Astrocyte of the cerebellum (primary cell): Measurements from ENCODE around the gene MAST3.

Source experiments
- DNase-seq: peaks from one replicate; pipeline ENCODE4 v3.0.0-alpha.2; 2011; ENCODE audit warnings: low read depth
- H3K4me3 ChIP-seq: 2 replicates; pipeline ENCODE4 v1.5.1; 2011; ENCODE audit warnings: mild to moderate bottlenecking, low read depth, low read length, moderate library complexity
- in situ Hi-C: cut with HindIII; loops from 2 replicates; pipeline ENCODE4 v1.10.0; 2017; ENCODE audit warnings: low sequenced_read_pairs
- TF ChIP-seq, protein P1 (sequence below): IDR thresholded peaks from 2 replicates; pipeline ENCODE4 v1.5.1; 2012; ENCODE audit warnings: low read length, low read depth, moderate library complexity, mild to moderate bottlenecking; ENCODE audit errors: missing control alignments

The MAST3 gene

GRCh38 chr19:18065173-18065495, 32.4 kb upstream of the MAST3 start:
- no peak overlapping the region for H3K4me3 ChIP-seq
- TF ChIP-seq, protein P1, sequence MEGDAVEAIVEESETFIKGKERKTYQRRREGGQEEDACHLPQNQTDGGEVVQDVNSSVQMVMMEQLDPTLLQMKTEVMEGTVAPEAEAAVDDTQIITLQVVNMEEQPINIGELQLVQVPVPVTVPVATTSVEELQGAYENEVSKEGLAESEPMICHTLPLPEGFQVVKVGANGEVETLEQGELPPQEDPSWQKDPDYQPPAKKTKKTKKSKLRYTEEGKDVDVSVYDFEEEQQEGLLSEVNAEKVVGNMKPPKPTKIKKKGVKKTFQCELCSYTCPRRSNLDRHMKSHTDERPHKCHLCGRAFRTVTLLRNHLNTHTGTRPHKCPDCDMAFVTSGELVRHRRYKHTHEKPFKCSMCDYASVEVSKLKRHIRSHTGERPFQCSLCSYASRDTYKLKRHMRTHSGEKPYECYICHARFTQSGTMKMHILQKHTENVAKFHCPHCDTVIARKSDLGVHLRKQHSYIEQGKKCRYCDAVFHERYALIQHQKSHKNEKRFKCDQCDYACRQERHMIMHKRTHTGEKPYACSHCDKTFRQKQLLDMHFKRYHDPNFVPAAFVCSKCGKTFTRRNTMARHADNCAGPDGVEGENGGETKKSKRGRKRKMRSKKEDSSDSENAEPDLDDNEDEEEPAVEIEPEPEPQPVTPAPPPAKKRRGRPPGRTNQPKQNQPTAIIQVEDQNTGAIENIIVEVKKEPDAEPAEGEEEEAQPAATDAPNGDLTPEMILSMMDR: no peak
- in situ Hi-C loops: no loop called here
- no peak for DNase-seq

GRCh38 chr19:18068395-18068794, 29.2 kb upstream of the MAST3 start:
- TF ChIP-seq, protein P1: no peak
- in situ Hi-C loops: no loop called here
- DNase-seq: no peak
- H3K4me3 ChIP-seq: no peak overlapping the region

DNA sequence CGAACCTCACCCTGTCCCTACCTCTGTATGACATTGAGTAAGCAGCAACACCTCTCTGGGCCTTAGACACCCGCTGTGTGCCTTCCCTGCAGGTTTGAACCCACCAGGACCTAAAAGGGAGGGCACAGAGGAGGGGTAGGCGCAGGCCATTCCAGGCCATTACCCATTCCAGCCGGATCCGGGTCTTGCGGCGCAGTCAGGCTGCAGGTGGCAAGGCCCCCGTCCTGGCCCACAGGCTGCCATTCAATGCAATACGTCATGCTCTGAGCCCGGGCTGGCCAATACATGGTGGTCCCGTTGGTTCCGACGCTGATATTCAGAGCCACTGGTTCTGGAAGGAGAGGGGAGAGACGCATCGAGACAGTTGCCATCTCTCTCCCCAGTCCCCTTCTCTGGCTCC, 28.2 kb upstream of the MAST3 start:
- TF ChIP-seq, protein P1: no peak
- in situ Hi-C loops: no loop called here
- no peak for DNase-seq

DNA sequence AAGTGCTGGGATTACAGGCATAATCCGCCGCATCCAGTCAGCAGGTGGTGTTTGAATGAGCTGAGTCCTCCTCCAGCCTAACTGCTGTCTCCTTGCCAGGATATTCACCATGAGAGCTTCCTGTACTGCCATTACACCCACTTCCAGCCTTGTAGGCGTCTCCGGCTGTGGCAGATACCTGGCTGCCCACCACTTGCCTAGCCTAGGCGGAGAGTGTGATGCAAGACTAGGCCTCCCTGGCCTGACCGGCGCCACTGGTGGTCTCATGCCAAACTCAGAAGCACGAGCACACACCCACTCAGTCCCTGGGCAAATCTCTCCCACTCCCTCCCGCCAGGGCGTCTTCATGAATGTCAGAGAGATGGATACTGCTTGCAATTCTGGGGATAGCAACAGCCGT, 27.4 kb upstream of the MAST3 start:
- in situ Hi-C loops: no loop called here
- DNase-seq: no peak
- TF ChIP-seq, protein P1: no peak

More for the DNA sequence above, 28.2 kb upstream of the MAST3 start:
- H3K4me3 ChIP-seq: no peak overlapping the region

DNA sequence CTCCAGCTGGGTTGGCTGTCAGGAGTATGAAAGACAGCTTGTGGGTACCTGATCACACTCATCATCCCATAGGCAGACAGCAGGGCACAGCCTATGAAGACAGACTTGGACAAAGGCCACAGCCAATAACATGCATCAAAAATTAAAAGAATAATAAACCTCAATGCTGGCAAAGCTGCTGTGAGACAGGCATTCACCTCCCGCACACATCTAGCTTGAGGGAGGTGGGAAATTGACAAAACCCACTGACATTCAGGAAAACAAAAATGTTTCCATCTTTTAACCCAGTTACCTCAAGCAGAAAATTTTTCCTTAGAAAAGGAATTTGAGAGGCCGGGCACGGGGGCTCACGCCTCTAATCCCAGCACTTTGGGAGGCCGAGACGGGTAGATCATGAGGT, 25.2 kb upstream of the MAST3 start:
- in situ Hi-C loops: no loop called here
- no peak for DNase-seq
- TF ChIP-seq, protein P1: no peak
- H3K4me3 ChIP-seq: no peak overlapping the region

More for the DNA sequence above, 27.4 kb upstream of the MAST3 start:
- H3K4me3 ChIP-seq: no peak overlapping the region

- in situ Hi-C loops: no loop called here
- DNase-seq: no peak
- no peak overlapping the region for H3K4me3 ChIP-seq
- TF ChIP-seq, protein P1: no peak
These were observed 24.4 kb upstream of the MAST3 start for GRCh38 chr19:18073197-18073596.

- TF ChIP-seq, protein P1: no peak
- H3K4me3 ChIP-seq: no peak overlapping the region
- in situ Hi-C loops: no loop called here
- DNase-seq: no peak
These were observed 23.4 kb upstream of the MAST3 start for GRCh38 chr19:18074192-18074591.
